ENCODE measurements around the gene ERGIC1. TPM values are rescaled to one million over a fixed set of nuclear protein-coding genes. Genes with fewer than 3 reads are reported as not detected.
"Not testable (repeated sequence)": the region's sequence is repeated elsewhere in the genome, so short reads cannot be mapped to it uniquely, and the experiment has no call there.

Gene ERGIC1
- total and polyA plus RNA-seq, 9 donors, result 41.7 to 147 (median 92.3) TPM

DNA sequence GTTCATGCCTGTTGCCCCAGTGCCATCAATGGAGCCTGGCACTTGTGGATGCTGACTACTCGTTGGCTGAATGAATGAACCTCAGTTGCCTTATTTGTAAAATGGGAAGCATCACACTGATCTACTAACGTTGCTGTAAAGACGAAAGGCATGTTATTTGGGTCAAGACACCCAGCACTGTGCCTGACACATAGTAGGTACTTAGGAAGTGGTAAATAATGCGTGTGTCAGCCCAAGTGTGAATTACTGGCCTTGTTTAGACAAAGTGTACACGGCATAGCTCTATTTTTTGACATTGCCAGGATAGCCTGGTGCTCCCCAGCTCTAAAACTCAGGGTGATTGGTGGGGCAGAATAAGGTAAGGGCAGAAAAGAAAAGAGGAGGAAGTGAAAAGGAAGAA is 27.4 kb downstream of the ERGIC1 start:
- no peaks in the 10 kb centered on the region for H3K9me3 ChIP-seq
- peak overlapping the region; percentile 54 to 75 for H3K27ac ChIP-seq
- H3K27me3 ChIP-seq, result no peaks in the 10 kb centered on the region
- 59 to 69% (median 63%) methylated on average over 5 of the region's 5 CpGs for WGBS, 3 donors
- no peak for DNase-seq
- peaks cover 43% of the 10 kb centered on the region for H3K4me1 ChIP-seq (ENCODE audit: insufficient read depth)
- H3K4me3 ChIP-seq, result no peak overlapping the region
- TF ChIP-seq POLR2A (IDR thresholded peaks at IDR 0.05) (no peak), EP300 (IDR thresholded peaks at IDR 0.05) (no peak)
- TF ChIP-seq, protein P1, sequence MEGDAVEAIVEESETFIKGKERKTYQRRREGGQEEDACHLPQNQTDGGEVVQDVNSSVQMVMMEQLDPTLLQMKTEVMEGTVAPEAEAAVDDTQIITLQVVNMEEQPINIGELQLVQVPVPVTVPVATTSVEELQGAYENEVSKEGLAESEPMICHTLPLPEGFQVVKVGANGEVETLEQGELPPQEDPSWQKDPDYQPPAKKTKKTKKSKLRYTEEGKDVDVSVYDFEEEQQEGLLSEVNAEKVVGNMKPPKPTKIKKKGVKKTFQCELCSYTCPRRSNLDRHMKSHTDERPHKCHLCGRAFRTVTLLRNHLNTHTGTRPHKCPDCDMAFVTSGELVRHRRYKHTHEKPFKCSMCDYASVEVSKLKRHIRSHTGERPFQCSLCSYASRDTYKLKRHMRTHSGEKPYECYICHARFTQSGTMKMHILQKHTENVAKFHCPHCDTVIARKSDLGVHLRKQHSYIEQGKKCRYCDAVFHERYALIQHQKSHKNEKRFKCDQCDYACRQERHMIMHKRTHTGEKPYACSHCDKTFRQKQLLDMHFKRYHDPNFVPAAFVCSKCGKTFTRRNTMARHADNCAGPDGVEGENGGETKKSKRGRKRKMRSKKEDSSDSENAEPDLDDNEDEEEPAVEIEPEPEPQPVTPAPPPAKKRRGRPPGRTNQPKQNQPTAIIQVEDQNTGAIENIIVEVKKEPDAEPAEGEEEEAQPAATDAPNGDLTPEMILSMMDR (IDR thresholded peaks at IDR 0.05), result no peak
- H3K36me3 ChIP-seq, result no peaks in the 10 kb centered on the region
- intact Hi-C loops (cut with DNase I), result loop anchor here in 2 of 4 donors (10.0 kb wide), 1 partner anchor 67 kb away; no protein-coding TSS in a partner anchor

DNA sequence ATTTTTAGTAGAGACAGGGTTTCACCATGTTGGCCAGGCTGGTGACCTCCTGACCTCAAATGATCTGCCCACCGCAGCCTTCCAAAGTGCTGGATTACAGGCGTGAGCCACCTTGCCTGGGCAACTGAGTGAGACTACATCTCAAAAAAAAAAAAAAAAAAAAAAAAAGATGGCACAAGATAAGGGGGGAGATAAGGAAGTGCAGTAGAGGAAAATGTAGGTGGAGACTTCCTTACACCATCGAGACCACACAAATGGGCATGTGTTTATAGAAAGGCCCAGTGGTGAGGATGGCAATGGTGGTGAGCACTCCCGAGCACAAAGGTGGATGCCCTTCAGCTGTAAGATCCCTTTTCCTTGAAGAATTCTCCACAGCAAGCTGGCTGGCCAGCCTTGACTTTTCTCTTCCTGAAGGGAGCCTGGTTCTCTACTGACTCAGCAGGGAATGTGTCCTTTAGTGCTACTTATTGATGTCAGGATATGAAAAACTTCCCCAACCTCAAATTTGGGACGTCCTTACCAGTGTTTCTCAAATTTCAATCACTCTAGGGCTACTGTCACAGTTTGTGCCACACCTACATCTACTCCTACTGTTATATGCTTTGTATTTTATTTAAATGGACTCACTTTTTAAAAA is 28.2 kb downstream of the ERGIC1 start:
- H3K4me1 ChIP-seq (ENCODE audit: insufficient read depth), result peaks cover 49% of the 10 kb centered on the region
- H3K27ac ChIP-seq, result no peak overlapping the region
- no peak for DNase-seq
- H3K27me3 ChIP-seq, result no peaks in the 10 kb centered on the region
- TF ChIP-seq, protein P1 (IDR thresholded peaks at IDR 0.05), result no peak
- TF ChIP-seq POLR2A (IDR thresholded peaks at IDR 0.05) (no peak), EP300 (IDR thresholded peaks at IDR 0.05) (no peak)
- no peaks in the 10 kb centered on the region for H3K36me3 ChIP-seq
- H3K4me3 ChIP-seq, result no peak overlapping the region
- no peaks in the 10 kb centered on the region for H3K9me3 ChIP-seq
- intact Hi-C loops (cut with DNase I), result loop anchor here in 2 of 4 donors (10.0 kb wide), 1 partner anchor 67 kb away; no protein-coding TSS in a partner anchor
- WGBS, 3 donors, result 66 to 75% (median 73%) methylated on average over 5 of the region's 5 CpGs

DNA sequence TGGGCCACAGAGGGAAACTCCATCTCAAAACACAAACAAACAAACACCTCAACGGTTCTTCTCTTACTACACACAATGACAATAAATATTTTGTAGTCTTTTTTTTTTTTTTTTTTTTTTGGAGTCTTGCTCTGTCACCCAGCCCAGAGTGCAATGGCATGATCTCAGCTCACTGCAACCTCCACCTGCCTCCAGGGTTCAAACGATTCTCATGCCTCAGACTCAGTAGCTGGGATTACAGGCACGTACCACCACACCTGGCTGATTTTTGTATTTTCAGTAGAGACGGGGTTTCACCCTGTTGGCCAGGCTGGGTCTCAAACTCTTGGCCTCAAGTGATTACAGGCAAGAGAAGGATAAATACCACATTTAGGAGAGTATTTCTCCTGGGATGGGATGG is 30.1 kb downstream of the ERGIC1 start:
- intact Hi-C loops (cut with DNase I), result loop anchor here in 2 of 4 donors (10.0 kb wide), 1 partner anchor 69 kb away; no protein-coding TSS in a partner anchor
- not testable (repeated sequence) for H3K9me3 ChIP-seq, H3K27ac ChIP-seq, H3K4me3 ChIP-seq, H3K27me3 ChIP-seq, H3K36me3 ChIP-seq, DNase-seq
- peaks cover 52% of the 10 kb centered on the region for H3K4me1 ChIP-seq (ENCODE audit: insufficient read depth)
- 44 to 63% (median 49%) methylated on average over 4 of the region's 4 CpGs for WGBS, 3 donors

DNA sequence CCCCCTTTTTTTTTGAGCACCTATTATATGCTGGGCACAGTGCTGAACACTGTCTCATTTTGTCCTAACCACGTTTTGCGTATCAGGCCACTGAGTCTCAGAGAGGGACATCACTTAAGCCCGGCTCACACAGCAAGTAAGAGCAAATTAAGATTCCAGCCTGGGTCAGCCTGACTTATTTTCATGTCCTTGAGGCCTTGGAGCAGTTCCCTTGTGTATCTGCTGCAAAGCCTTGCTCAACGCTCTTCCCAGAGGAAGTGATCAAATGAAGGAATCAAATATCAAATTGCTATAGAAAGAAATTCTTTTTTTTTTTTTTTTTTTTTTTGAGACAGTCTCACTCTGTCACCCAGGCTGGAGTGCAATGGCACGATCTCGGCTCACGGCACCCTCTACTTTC is 30.7 kb downstream of the ERGIC1 start:
- H3K36me3 ChIP-seq, result no peaks in the 10 kb centered on the region
- intact Hi-C loops (cut with DNase I), result loop anchor here in 3 of 4 donors (5.0 to 10.0 kb wide), 4 partner anchors 67 to 147 kb away; partner anchors contain the start of gene DUSP1 (in 1 of the 3)
- no peak for DNase-seq
- no peak overlapping the region for H3K4me3 ChIP-seq
- H3K4me1 ChIP-seq (ENCODE audit: insufficient read depth), result peaks cover 47% of the 10 kb centered on the region
- no peaks in the 10 kb centered on the region for H3K9me3 ChIP-seq
- H3K27me3 ChIP-seq, result no peaks in the 10 kb centered on the region
- 18 to 43% (median 21%) methylated on average over 7 of the region's 7 CpGs for WGBS, 3 donors
- TF ChIP-seq, protein P1 (IDR thresholded peaks at IDR 0.05), result no peak
- TF ChIP-seq POLR2A (IDR thresholded peaks at IDR 0.05) (no peak), EP300 (IDR thresholded peaks at IDR 0.05) (no peak)
- H3K27ac ChIP-seq, result no peak overlapping the region

DNA sequence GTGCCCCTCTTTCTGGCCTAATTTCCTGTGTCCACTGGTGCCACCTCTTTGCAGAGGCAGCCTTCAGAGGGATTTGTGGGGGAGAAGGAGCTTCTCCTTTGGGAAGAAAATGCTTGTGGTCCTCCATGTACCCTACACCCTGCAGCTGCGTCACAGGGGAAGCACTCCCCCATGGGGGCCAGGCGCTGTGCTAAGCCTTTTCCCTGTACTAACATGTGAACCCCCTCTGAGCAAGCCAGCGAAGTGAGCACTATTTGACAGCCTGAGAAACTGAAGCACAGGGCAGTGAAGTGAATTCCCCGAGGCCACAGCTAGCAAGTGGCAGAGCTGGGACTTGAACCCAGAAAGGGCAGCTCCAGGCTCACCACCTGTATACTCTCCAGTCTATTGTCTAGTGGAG is 32.3 kb downstream of the ERGIC1 start:
- Histone ChIP-seq H3K9me3 (no peaks in the 10 kb centered on the region), H3K4me3 (no peak overlapping the region), H3K27me3 (no peaks in the 10 kb centered on the region), H3K27ac (peak overlapping the region in 1 of 2 donors; percentile 52), H3K4me1 (ENCODE audit: insufficient read depth) (peaks cover 45% of the 10 kb centered on the region), H3K36me3 (no peaks in the 10 kb centered on the region)
- WGBS, 3 donors, result 80 to 84% (median 81%) methylated on average over 4 of the region's 4 CpGs
- intact Hi-C loops (cut with DNase I), result loop anchor here in 3 of 4 donors (2.0 to 10.0 kb wide), 5 partner anchors 69 to 149 kb away; partner anchors contain the start of gene DUSP1 (in 1 of the 3)
- TF ChIP-seq, protein P1 (IDR thresholded peaks at IDR 0.05), result no peak
- TF ChIP-seq POLR2A (IDR thresholded peaks at IDR 0.05), result no peak
- no peak for TF ChIP-seq EP300 (IDR thresholded peaks at IDR 0.05)
- no peak for DNase-seq

Data from ovary (tissue), 9 donors.